HG03025 (cell line): ENCODE data around the gene HOXA10.

Source experiments
- ATAC-seq: cut with Tn5 transposase; IDR thresholded peaks from one replicate; pipeline ENCODE4 v1.9.1; 2021; ENCODE audit warnings: mild to moderate bottlenecking, moderate library complexity; ENCODE audit not compliant: unreplicated experiment, low FRiP score

Gene HOXA10

GRCh38 chr7:27157702-27158431, 16.3 kb downstream of the HOXA10 start:
- no peak for ATAC-seq

GRCh38 chr7:27156916-27157701, 17.0 kb downstream of the HOXA10 start:
- ATAC-seq = no peak

- no peak for ATAC-seq
Measured at GRCh38 chr7:27156508-27156898, 17.6 kb downstream of the HOXA10 start, which contains the start of gene HOXA7. HOXA7 (minus strand) TSS chr7:27156675; CDS start chr7:27156545, 130 bp downstream.

- ATAC-seq = no peak
Measured at GRCh38 chr7:27155816-27156507, 18.2 kb downstream of the HOXA10 start.

- ATAC-seq = no peak
Measured at GRCh38 chr7:27154901-27155815, 19.0 kb downstream of the HOXA10 start.

- ATAC-seq = no peak
Measured at GRCh38 chr7:27154369-27154768, 19.8 kb downstream of the HOXA10 start.

- no peak for ATAC-seq
Measured at GRCh38 chr7:27153526-27153925, 20.6 kb downstream of the HOXA10 start.

- no peak for ATAC-seq
Measured at GRCh38 chr7:27152816-27153442, 21.2 kb downstream of the HOXA10 start.

GRCh38 chr7:27151931-27152815, 21.9 kb downstream of the HOXA10 start, which contains the start of gene HOXA3:
HOXA3 (minus strand) TSS chr7:27152583; CDS start chr7:27110640, 41,943 bp downstream.
- ATAC-seq = no peak

- ATAC-seq = no peak
Measured at GRCh38 chr7:27151341-27151930, 22.7 kb downstream of the HOXA10 start.

- ATAC-seq = peak; percentile 55
Measured at GRCh38 chr7:27150568-27151340, 23.4 kb downstream of the HOXA10 start.

GRCh38 chr7:27149842-27150567, 24.1 kb downstream of the HOXA10 start:
- no peak for ATAC-seq

GRCh38 chr7:27148756-27149641, 25.1 kb downstream of the HOXA10 start:
- no peak for ATAC-seq

GRCh38 chr7:27148031-27148755, 25.9 kb downstream of the HOXA10 start:
- no peak for ATAC-seq
